Bronchial smooth muscle cell (primary cell): ENCODE data around the gene PXT1. TPM values are rescaled to one million over a fixed set of nuclear protein-coding genes. Genes with fewer than 3 reads are reported as not detected.

Experiments
- total RNA-seq: library from RNA; depleted of rRNA; stranded (reverse); fragments of >200 nt; gene quantifications from 2 replicates; pipeline ENCODE4 v1.2.1, GENCODE V29; 2014

The PXT1 gene
- total RNA-seq: under 0.01 TPM in 1 of 2 replicates, not detected in the other

GRCh38 chr6:36442671-36443470 is at the start of gene PXT1, which contains the start of gene KCTD20:
PXT1 (minus strand) TSS chr6:36442854; CDS start chr6:36426082, 16,772 bp downstream.
KCTD20 (plus strand) TSS chr6:36443000; CDS start chr6:36470098, 27,098 bp downstream.

GRCh38 chr6:36387440-36388303 is 55.0 kb downstream of the PXT1 start, which contains the start of gene ETV7:
ETV7 (minus strand) TSS chr6:36387669; CDS start chr6:36387541, 128 bp downstream.

Other genes starting within 250 kb of the PXT1 start
- gene BRPF3, start 246.1 kb downstream of the PXT1 start, total RNA-seq: 6.8 and 9.2 TPM in 2 replicates
- gene PNPLA1, start 172.8 kb downstream of the PXT1 start, total RNA-seq: not detected in 2 replicates
- under 0.01 TPM in 1 of 2 replicates, not detected in the other for gene BNIP5, start 106.0 kb downstream of the PXT1 start, total RNA-seq
- 0.47 and 1.1 TPM in 2 replicates for gene ETV7, start 55.2 kb downstream of the PXT1 start, total RNA-seq
- gene KCTD20, start 146 bp upstream of the PXT1 start, total RNA-seq: 27.6 and 37.5 TPM in 2 replicates
- 11.6 and 12.5 TPM in 2 replicates for gene STK38, start 104.6 kb upstream of the PXT1 start, total RNA-seq
- gene SRSF3, start 151.5 kb upstream of the PXT1 start, total RNA-seq: 134 and 173 TPM in 2 replicates
- gene CDKN1A, start 235.9 kb upstream of the PXT1 start, total RNA-seq: 324 and 371 TPM in 2 replicates